HPDE6-E6E7 (cell line): ENCODE results near the gene DCUN1D3.

Experiments
- DNase-seq: peaks from one replicate; pipeline ENCODE4 v3.0.0; 2011; ENCODE audit warnings: missing footprints; ENCODE audit errors: extremely low spot score

DCUN1D3 gene

DNA sequence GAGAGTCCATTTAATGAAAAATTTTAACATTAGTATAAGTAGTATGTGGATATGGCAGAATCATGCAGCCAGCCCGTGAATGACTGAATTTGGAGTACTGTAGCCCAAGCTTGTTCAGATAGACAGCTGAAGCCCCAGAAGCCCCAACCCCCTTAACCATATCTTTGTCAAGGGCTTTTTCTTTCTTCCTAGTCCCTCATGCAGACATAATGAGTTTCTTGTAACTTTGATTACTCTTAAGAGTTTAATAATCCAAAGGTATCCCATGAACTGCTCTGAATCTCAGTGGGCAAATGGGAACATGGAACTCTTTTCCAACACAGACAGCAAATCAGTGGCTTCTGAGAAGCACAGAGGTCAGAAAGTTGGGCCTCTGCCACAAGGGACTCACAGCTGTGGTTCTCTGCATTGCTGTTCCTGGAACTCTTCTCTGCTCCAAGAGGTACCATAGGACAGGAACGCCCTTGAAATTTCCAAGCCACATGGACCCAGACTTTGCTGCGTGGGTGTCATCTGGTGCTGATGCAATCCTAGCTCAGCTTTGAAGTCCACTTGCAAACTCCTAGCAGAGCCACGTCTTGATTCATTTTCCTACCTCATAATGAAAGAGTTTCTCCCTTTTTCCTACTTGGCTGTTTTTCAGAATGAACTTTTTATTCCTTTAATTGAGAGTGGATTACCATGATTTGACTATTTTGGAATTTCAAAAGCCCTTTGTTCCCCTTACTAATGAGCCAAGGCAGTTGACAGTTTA is 18.5 kb upstream of the DCUN1D3 start:
- DNase-seq, result no peak

DNA sequence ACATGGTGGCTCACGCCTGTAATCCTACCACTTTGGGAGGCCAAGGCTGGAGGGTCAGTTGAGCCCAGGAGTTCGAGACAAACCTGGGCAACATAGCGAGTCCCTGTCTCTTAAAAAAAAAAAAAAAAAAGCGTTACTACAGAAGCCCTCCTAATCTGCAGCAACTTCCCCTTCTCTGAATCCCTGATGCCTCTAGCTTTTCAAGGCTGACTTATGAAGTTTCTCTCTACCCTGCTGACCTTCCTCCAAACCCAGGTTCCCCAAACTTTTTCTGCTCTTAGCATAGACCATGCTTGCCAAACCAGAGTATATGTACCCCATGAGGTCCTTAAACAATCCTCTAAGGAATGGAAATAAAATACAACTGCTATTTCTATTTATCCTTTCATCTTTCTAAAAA is 16.8 kb upstream of the DCUN1D3 start:
- DNase-seq, result no peak

DNA sequence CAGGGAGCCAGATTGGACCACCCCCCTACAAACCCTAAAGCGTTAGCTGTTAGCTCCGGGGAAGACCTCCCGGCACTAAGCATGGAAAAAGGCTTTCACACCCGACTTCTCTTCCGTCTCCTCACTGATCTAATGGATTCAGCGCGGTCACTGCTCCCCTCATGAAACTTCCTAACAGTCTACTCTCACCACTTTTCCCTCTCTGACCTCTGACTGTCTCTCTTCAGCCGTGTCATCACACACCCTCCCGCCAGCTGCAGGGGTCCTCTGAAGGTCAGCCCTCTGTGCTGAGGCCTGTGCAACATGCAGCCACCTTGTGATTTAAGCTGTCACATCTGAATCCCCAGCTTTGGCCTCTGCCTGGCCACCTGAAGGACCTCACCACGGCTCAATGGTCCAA is 16.1 kb upstream of the DCUN1D3 start:
- DNase-seq, result no peak

DNA sequence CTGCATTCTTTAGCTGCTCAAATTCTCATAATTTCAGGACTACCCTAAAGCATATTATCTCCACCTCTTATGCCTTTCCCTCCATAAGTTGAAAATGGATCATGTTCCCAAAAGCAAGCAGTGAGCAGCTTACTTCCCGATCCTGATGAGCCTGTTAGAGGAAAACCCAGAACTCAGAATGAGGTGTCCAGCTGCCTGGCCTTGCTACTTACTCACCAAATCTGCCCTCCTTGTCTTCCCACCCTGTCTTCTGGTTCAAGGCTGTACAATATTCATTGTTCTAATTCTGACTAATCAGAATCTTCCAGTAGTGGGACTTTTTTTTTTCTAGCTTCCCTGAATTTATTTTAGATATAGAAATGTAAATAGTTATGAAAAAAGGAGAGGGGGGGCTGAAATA is 11.2 kb upstream of the DCUN1D3 start:
- peak; percentile 42 for DNase-seq

DNA sequence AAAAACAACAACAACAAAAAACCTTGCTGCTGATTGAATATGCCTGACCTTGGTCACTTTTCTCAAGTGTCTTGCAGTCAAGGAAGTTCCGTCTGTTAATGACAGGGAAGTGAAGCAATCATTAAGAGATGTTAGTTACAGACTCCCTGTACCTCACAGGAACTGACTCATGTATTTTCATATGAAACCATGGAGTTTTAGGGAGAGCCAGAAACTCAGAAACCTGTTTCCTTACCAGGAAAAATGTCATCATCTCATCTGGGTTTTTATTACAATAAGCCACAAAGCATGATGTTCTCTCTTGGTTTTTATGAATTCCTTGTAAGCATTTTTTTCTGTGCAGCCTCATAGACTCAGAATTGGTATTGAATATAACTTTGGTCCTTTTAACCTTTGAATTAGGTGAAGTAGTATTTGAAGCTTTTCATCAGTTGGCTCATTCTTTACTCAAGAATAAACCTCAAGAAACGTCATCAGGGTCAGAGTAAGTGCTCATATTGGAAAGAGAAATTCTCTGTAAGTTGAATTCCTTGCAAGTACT is 10.7 kb upstream of the DCUN1D3 start:
- DNase-seq, result peak; percentile 71

DNA sequence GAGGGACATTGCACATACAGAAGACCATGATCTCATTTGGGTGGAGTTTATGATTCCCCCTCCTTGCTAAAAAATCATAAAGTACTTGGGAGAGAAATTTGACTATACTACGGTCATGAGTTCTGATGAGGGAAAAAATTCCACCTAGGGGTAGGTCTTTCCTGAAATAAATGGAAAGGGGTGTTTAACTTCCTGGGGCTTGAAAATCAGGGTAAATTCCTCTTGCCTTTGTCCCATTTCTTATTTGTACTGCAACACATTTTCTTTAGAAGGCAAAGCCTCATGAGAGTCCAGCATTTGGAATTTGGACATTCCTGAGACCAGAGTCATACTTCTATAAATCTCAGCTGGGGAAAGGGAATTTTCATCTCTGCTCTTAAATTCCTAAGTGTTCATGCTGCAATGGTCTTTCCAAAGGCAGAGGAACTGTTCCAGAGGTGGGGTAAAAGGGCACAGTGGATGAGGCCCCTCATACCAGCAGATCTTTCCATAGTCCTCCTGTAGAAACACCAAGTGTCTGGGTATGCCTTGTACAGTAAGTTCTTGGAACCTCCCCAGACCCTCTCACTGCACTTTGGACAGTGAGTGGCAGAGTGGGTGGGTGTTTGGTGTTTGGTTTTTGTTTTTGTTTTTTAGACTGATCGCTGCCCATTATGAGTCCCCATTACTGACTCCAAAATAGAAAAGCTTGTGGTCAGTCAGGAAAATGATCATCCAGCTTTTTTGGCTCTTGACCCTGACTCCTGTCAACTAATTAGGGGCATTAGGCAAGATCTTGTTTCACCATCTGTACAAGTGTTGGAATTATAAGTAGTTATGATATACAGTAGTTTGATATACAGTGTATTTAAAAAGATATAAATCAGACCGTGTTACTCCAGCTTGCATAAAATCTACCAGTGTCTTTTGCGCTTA is 6.4 kb upstream of the DCUN1D3 start:
- no peak for DNase-seq

DNA sequence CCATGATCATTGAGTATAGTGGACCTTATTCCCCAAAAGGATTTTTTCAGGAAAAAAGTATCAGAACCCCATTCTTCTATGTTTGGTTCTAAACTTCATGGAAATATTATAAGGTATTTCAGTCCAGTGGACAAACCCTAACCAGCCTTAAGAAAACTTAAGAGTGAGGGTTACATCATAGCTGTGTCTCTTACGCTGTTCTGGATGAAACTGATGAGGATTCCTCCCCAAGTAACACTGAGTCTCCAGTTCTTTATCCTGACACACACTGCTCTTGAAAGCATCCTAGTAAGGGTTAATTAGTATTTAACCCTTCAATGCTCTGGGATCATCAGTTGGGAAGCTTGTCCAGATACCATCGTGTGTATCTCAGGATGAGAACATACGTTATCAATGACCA is 5.4 kb upstream of the DCUN1D3 start:
- no peak for DNase-seq

DNA sequence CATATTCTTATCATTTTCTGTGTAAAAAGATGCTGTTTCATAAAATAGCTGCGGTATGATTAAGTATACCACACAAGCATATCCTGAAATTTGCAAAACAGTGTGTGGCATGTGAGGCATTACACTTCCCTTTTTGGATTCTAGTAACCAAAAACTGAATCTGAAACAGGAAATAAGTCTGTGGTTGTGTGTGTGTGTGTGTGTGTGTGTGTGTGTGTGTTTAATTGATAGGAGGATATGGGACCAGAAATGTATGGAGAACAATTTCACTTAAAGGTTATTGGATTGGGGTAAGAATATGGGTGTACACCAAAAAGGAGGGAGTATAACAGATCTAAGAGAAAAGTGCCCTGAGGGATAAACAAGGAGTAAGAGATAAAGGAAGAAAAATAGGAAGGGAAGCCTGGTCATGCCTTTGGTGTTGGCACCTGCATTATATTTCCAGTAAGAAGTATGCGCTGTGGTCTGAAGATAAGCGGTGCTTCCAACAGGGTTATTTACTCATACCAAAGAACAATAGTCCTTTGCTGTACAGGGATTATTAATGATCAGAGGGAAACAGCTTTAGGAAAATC is 4.4 kb upstream of the DCUN1D3 start:
- DNase-seq, result peak; percentile 39

DNA sequence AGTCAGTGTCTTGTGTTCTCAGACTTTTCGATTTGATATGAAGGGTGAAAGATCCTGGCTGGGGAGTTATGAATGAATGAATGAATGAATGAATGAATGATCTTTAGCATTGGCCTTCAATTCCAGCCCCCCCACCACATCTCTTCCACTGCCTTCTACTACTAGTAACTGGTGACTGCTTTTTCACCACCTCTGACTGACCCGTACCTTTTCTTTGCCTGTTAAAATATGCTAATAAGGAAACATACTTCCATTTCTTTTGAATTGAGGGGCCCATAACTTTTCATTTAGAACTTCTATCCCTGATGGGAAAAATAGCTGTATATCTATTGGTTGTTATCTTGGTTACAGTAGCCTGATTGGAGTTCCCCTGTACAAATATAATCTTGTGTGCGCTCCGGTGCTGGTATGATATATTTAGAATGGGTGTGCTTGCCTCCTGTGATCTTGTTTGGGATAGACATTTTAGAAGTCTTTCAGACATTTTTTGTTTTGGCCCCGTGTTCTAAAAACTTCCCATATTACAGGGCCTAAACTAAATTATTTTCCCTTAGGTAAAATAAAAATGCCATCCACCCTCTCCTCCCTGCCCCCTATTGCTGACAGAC is 3.8 kb upstream of the DCUN1D3 start:
- DNase-seq, result no peak

DNA sequence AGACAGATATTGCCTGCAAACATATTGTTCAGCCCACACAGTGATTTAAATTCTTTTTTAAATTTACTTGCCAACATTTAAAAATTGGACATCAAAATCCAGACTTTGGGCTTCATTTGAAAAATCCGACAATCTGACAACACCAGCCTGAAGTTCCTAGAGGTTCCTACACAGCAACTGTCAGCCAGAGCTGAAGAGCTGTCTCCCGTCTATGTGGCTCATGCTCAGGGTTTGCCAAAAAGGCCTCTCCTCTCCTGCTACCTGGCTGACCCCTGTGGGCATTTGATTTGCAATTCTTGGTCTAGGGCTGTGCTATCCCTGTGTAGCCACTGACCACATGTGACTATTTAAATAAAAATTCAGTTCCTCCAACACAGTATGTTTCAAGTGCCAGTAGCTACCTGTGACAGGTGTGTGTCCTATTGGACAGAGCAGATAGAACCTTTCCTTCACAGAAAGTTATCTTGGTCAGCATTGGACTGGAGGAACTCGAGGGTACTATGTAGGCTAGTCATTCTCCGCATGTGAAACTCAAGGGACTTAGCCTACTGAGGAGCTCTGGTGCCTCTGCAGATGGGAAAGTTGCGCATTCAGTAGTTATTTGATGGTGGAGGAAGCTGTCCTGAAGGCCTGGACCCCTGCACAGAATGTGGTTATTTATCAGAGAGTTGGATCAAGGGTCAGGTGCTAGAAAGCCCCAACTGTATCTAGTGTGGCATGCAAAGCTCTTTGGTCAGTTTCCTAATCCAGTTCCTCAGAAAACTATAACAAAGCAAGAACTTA is 3.1 kb upstream of the DCUN1D3 start:
- no peak for DNase-seq

DNA sequence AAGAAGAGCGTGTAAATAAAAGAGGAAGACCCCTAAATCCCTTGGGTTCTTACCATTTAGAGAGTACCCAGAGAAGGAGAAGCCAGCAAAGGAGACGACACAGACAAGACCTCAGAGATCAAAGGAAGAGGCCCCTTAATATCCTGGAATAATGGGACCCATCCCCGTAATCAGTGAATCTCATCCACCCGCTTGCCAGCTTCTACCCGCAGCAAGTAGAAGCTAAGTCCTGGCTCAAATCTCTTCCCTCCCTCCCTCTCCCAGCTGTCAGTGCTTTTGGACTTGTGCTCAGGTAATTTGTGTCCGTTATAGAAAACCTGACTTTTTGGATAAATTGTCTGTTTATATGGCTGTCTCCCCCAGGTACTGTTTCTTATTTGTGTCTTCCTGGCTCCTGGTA is 2.3 kb upstream of the DCUN1D3 start:
- DNase-seq, result no peak

DNA sequence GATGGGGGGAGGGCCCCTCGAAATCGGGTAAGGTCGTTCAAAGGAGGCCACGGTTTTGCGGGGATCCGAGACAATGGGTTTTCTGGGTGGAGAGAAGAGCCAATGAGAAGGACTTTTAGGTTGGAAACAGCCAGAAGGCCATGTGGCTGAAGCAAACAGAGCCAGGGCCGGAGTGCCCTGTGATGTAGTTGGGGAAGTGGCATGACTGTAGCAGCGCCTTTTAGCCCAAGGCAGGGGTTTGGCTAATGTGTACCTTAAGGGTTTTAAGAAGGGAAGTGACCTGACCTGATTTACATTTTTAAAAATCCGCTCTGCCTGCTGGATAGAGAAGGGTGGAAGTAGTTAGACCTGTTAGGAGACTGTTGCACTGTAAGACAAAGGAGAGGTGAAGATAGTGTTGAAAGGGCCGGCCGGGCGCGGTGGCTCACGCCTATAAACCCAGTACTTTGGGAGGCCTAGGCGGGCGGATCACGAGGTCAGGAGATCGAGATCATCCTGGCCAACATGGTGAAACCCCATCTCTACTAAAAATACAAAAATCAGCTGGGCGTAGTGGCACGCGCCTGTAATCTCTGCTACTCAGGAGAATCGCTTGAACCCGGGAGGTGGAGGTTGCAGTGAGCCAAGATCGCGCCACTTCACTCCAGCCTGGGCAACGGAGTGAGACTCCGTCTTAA is 1.4 kb upstream of the DCUN1D3 start:
- peak; percentile 49 for DNase-seq

DNA sequence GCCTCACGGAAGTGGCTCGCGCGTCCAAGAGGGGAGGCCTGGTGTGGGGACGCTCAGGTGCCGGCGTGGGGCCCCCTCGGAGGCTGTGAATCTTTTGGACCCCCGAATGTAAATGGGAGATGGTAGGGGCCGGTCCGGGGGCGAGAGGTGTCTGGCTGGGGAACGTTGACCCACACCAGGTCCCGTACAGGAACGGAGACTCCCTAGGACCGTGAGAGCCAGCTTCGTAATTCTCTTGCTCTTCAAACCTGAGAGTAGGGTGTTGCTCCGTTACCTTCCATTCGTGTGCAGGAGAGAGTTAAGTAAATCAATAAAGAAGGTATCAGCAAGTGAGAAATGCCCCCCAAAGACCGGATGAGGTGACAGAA is 894 bp upstream of the DCUN1D3 start:
- DNase-seq, result no peak

DNA sequence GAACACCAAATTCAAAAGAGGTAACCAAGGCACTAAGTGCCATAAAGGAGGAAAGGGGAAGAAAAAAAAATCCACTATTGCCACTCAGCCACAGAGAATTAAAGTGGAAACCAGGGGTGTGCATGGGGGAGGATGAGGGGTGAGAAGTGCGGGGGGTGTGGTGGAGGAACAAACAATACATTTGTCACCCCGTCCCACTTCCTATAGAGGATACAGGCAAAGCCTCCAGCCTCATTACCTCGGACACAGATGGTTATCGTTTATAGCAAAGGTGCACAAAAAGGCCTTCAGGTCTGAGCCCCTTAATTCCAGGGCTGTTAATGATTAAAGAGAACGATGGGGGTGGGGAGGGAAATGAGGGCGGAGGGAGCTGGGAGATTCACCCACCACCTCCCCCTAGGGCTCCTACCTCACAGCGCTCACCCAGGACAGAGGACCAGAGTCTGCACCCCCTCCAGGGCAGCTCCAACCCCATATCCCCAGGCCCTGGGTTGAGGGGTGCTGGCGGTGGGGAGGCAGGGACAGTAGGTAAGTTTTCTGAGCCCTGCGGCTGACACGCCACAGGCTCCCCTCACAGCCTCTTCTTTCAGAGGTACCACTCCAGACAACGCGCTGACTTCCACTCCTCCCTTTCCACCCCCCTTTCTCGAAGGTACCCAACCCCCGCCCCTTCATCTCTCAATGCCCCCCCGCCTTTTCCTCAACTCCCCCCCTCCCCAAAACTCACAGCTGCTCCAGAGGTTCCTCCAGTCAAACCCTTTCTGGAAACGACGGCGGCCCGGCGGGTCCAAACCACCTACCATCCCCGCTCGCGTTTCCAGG is 470 bp downstream of the DCUN1D3 start:
- no peak for DNase-seq

DNA sequence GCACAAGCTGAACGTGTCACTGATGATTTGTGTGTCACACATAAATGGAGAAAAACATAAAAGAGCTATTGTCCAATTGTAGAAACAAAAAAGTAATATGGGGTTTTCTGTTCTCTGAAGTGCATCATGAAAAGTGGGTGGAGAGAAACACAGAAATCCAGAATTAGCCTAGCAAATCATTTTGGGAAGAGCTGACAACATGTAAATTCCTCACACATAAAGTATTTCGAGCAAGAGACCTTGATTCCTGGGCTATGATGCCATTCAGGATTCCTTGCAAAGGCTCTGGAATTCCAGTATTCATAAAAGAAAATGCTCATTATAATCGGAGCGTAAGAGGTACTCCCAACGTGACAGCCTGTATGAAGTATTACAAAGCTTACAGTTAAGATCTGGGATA is 1.1 kb downstream of the DCUN1D3 start:
- DNase-seq, result no peak

DNA sequence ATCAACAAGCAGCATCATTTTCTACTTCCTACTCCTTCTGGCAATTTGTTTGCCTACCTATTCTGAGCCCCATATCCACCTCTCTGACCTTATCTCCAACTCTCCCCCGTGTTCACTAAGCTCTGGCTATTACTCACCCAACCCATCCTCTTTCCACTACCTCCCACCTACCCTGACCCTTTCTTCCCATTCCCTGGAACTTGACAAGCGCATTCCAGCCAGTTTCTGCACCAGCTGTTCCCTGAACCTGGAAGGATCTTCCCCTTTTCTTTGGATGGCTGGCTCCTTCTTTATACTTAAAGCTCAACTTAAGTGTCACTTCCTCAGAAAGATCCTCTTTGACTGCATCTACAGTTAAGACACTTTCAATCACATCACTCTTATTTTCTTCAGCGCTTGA is 2.2 kb downstream of the DCUN1D3 start:
- DNase-seq, result no peak

DNA sequence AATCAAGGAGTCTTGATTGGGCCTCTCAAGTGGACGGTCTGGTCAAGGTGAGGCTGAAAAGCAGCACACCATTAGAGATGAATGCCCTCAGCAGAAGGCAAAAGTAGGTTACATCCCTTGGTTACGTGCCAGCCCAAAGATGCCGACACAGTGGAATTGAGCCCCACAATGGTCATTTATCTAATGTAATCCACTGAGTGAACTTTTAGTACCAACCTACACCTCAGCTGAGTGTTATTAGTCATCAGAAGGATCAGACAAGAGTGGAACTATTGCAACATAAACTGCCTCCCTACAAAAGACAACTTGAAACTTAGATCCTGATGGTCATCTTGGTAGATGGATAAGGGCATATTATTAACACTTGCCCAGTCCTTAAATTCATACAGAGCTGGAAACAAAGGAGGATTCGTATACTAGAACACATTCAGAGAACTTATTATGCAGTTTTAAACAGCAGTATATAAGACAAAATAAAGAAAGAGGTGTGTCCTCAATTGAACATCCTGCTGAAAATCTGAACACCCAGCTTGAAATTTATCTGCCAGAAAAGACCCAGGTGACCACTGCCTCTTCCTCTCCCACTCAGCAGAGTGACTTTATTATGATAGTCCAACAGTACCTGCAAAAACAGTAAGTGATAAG is 2.8 kb downstream of the DCUN1D3 start:
- DNase-seq, result no peak

DNA sequence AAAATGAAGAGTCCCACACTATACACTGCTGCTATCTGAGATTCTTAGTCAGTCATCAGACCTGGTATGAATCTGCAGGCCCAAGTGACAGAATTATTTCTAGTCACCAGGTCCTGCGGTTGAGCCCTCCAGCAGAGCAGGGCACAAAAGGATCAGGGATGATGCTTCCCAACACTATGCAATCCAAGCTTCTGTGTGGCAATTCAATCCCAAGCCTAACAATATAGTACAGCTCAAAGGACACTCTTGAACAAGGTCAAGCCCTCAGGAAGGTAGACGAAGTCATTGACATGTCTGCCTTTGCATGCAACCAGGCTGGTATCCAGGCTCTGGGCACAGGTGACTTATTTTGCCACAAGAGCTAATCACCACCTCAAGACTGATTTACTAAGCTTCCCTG is 5.8 kb downstream of the DCUN1D3 start:
- no peak for DNase-seq

DNA sequence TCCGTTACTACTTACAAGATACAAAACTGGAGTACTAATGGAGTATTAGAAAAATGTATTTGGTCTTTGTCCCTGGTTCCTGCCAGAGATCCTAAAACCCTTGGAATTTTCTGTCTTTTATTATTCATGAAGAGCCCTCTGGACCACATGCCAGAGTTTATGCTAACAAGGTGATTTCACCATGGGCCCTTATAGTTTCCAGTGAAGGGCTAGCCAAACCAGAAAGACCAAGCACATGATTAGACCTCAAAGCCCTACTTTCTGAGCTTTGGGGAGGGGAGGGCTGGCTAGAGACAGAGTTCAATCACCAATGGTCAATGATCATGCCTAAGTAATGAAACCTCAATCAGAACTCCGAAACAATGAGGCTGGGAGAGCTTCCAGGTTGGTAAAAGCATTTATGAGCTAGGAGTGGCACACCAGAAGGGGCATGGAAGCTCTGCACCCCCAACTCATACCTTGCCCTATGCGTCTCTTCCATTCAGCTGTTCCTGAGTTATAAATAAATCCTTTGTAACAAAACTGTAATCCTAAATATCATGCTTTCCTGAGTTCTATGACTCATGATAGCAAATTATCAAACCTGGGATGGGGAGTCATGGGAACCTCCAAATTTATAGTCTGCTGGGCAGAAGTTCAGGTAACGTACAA is 10.4 kb downstream of the DCUN1D3 start:
- DNase-seq, result no peak
